GM18861 (cell line): ENCODE results near the gene DSE.

Experiments
- ATAC-seq: cut with Tn5 transposase; IDR thresholded peaks from one replicate; pipeline ENCODE4 v1.9.1; 2021; ENCODE audit not compliant: unreplicated experiment

The DSE gene

GRCh38 chr6:116359835-116360234, 10.9 kb upstream of the DSE start:
- ATAC-seq = no peak

DNA sequence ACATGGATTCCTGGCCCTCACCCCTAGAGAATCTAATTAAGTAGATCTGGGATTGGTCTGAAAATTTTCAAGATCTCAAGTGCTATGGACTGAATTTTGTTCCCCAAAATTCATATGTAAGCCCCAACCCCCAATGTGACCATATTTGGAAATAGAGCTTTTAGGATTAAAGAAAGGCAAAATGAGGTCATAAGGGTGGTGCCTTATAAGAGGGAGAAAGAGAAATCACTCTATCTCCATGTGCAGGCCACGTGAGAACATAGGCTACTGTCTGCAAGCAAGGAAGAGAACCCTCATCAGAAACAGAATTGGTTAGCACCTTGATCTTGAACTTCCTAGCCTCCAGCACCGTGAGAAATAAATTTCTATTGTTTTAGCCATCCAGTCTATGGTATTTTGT, 8.5 kb upstream of the DSE start:
- ATAC-seq = no peak

DNA sequence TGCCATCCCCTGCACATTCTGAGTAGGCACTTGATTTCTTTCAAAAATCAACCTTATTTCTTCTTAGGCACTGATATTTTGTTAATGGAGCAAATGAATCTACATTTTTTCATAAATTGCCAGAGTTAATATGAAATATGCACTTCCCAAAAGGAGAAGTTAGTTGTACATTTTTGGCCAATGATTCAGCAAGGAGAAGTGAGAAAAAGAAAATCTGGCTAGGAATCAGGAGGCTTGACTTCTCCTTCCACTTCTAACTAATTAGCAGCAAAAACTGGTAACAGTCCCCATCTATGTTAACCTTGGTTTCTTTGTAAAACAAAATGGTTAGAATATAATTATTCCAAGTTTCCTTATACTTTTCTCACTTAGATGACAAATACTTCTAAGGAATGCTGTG, 7.0 kb upstream of the DSE start:
- ATAC-seq = no peak

- no peak for ATAC-seq
Measured at GRCh38 chr6:116364321-116364720, 6.4 kb upstream of the DSE start.

DNA sequence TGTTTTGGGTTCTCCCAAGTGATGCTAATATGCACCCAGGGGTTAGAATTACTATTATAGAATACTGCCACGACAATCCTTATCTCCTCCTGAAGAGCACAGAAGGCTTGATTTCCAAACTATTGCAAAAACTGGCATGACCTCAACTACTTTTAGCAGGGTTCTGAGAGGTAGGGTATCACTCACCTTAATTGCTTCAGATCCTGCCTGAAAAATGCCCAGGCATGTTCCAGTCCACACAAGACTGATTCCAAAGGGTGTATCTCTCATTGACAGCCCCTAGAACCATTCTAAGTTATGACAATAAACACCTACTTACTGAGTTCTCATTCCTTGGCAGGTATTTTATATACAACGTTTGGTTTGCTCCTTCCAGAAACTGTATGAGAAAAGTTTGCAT, 5.0 kb upstream of the DSE start:
- ATAC-seq = no peak

DNA sequence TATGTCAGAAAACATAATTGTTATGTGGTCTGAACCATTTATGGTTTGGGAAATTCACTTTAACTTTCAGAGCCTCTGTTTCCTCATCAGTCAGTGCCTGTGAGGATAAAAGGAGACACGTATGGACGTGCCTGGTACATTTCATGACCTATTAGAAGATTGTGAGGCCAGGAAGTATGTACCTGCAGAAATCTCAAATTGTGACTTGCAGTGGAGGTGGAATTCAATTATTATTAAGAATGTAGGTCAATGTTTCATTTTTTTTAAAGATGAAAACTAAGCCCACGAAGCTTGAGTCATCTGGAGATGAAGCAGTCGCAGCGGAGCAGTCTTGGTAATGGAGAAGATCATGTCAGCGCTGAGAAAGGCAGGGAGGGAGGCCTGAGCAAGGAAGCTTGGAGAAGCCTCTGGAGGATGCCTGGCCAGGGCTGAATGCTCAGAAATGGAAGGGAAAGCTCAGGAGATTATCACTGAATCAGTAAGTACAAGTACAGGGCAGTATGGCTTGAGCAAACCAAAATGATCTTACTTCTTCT, 3.9 kb upstream of the DSE start:
- ATAC-seq = no peak

DNA sequence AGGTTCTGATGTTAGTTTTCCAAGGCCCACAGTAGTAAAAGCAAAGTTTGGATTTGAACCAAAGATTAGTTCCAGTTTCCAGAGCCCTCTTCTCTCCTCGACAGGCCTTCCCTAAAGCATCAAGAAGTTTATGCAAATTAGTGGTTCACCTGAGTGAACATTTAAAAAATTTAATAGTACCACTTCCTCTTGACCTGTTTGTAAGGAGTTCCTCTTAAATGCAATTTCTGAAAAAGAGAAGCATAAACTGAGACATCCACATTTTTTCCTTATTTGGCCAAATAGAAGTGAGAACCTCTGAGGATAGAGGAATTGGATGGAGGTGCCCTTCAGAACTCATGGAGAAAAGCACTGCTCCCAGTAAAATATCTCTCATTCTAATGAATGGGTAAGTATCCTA, 1.2 kb upstream of the DSE start:
- ATAC-seq = peak; percentile 64

DNA sequence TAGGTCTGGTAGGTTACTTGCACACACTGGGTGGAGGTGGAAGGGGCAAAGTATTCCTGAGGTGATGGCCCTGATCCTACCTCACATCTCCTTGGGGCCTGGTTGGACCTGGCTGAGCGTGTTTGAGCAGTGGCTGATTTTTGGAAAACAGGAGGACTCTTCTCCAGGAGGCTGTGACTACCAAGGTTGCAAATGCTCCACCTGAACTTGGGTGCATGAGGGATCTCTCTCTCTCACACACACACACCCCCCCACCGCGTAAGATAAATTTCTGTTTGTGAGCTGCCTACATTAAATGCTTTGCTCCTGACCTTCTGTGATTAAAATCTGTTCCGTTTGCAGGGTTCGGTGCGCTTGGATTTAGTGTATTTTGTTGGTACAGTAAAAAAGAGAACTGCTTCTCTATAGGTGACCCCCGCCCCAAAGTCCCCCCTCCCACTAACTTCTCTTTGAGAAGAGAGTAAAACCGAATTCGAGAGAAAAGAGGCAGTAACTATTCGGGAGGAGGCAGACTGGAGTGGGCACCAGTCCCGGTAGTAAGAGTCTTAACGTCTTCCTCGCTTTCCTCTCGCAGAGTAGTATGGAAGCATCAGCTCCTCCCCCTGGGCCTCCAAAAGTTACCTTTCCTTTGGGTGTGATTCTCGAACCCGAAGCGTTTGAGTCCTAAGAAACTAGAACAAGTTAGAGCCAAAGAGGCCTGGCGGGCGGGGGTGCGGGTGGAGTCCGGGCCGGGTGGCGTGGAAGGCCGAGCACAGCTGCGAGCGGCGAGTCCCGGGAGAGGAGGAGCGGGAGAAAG, 585 bp upstream of the DSE start:
- peak; percentile 6 for ATAC-seq

DNA sequence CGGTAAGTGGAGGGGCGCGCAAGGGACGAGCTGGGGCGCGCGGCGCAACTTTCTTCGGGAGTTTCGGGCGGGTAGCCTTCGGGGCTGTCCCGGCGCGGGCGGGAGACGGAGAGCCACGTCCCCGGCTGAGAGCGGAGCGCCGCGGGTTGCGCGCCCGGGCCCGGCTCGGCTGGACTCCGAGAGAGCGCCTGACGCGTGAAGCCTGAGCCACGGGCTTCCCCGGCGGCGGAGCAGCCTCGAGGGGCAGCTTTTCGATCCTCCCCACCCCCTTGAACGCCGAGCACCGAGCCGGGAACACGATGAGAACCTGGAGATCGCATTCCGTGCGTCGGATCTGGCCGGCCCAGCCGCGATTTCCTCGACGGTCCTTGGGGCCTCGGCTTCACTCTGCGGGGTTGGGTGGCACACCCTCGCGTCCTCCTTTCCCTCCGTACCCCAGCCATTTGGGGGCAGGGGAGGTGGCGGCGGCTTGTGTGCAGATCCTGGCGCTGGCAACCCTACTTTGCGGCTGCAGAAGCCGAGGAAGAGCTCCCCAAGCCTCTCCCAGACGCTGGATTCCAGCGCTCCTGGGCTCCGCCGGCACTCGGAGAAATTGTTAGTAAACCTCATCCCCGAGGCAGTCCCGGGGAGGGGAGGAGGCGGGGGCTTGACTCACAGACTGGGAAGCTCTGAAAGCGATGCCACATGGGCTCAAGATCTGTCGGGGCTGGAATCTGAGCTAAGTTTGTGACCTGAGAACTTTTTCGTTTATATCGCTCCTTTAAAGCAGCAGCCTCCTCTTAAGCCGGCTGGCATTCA, 572 bp downstream of the DSE start:
- peak; percentile 30 for ATAC-seq

GRCh38 chr6:116371918-116372209, 1.1 kb downstream of the DSE start:
- ATAC-seq = no peak

GRCh38 chr6:116373300-116373699, 2.6 kb downstream of the DSE start:
- no peak for ATAC-seq

DNA sequence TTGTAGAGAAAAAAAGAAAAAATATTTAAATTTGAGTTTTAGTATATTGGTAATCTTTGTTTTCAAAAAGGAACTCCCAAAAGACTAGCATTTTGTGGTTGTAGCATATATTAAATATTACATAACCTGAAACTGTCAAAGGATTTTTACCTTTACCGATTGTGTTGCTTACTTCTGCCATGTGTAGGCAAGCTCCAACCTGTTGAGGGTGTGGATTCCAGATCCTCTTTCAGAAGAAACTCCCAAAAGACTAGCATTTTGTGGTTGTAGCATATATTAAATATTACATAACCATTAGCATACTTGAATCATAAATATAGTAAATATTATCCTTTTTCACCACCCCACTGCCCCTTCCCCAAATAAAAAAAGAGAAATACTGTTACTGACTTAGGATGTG, 3.2 kb downstream of the DSE start:
- no peak for ATAC-seq

DNA sequence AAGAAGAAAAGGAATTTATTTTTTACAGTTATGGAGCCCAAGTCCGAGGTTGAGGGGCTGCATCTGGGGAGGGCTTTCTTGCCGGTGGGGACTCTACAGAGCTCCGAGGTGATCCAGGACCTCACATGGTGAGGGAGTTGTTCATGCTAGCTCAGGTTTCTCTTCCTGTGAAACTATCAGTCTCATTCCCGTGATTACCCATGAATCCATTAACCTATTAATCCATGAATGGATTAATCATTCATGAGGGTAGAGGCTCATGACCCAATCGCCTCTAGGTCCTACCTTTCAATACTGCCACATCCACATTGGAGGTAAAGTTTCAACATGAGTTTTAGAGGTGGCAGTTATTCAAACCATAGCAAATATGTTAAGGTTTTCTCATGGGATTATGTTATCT, 3.8 kb downstream of the DSE start:
- ATAC-seq = no peak

DNA sequence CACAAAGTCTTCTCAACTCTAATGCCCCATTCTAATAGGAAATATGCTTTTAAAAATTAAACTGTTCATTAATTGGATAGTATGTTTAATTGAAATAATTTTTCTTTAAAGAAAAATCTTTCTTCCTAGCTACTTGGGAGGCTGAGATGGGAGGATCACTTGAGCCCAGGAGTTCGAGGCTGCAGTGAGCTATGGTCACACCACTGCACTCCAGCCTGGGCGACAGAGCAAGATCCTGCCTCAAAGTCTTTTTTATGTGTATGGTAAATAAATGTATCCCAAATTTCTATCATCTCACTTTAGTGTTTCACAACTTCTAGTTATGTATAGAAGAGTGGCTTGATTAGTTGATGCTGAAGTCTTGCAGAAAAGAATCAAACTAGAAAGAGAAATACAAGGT, 4.5 kb downstream of the DSE start:
- ATAC-seq = no peak

DNA sequence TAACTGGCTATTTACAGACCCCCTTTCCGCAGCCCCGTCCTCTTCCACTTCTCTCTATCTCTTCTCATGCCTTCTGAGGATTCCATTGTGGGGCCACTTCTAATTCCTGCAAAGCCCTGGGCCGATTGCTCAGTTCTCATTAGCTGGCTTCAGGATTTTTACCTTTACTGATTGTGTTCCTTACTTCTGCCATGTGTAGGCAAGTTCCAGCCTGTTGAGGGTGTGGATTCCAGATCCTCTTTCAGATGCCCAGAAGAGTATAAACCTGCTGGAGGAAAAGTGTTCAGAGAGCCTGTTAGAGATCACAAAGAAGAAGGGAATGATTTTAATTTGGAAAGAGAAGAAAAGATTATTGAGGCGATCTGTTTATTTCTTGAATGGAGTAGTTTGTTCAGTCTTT, 5.4 kb downstream of the DSE start:
- no peak for ATAC-seq

DNA sequence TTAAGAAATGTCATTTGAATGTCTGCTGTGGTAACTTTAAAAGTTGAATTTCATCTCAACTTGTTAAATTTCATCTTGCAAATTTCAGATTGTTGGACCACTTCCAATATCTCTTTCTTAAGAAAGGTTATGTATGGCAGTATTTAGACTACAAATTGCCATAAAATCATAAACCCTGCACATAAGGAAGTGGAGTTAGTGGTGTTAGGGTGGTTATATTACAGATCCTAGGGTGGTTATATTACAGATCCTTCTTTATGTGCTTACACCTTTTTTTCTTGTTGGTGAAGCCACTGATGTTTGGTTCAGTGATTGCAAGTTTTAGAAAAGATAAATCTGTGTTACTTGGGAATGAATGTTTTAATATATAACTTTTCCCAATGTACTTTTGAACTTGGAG, 9.0 kb downstream of the DSE start:
- ATAC-seq = no peak

DNA sequence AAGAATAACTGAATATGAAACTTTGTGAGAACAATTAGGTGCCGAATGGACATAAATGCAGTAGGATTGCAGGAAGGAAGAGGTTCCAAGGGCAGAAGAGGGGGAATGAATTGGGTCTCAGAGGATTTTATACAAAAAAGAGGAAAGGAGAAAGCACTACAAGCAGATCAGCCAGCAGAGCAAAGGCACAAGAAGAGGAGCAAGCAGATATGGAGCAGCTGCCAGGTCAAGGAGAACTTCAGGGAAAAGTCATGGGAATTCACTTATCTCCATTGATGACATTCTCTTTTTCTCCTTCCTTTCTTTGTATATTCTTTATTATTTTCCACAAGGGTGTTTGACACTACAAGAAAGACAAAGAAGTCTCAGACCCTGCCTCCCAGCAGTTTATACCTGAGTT, 9.6 kb downstream of the DSE start:
- no peak for ATAC-seq

GRCh38 chr6:116381000-116381399, 10.3 kb downstream of the DSE start:
- no peak for ATAC-seq

DNA sequence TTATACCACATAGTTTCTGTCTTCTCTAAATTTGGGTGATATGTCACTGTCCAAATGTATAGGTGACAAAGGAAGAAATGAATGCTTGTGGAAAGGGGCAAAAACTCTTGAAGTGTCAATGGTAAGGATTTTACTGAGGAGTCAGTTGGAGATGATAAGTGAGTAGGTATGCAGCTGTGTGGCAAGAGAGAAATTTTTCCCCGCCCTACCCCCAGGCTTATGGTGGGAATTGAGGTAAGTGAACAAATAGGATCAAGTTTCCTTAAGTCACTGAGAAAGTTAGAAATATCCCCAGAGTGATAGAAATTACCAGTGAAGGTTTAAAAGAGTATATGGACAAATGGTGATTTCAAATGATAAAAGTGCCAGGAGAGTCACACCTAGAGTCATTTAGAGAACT, 11.8 kb downstream of the DSE start:
- no peak for ATAC-seq

DNA sequence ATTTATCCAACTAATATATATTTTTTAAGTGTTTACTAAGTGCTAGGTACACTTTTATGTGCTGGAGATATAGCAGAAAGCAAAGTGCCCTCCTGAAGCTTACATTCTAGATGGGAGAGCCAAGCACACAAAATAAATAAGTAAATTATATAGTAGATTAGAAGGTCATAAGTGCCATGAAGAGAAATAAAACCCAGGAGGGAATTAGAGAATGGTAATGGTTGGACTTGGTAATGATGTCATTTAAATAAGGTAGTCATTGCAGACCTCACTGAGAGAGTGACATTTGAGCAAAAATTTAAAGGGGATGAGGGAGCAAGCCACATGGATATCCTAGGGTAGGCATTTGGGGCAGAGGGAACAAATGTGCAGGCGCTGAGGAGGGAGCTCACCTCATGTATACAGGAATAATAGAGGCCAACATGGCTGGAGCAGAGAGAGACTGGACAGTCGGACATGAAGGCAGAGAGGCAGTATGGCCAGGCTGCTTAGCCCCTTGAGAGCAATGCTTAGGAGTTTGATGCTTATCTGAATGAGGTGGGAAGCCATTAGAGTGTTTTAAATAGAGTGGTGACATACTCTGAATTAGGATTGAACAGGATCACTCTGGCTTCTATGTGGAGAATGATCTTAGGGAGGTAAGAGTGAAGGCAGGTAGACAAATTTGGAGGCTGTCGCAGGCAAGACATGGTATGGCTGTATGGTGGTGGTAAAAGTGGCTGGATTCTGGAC, 14.1 kb downstream of the DSE start:
- no peak for ATAC-seq

- ATAC-seq = no peak
Measured at GRCh38 chr6:116385459-116385802, 14.7 kb downstream of the DSE start.

DNA sequence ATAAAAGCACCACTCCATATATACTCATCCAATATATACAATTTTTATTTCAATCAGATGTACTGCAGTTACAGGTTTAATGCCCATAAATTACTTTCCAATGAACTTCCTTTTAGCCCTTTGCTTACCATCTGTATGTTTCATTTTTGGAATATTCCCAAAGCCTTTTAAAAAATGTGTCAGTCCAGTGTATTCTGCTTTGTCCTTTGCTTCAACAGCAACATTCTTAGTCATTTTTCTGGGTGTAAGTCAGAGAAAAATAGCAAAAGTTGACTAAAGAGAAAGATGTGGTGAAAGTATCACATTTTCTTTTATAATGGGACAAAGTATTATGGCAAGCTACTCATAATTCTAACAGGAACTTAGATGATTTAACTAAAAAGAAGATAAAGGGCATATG, 15.2 kb downstream of the DSE start:
- no peak for ATAC-seq
